ENCODE data around the gene FNDC1.
"Not testable (repeated sequence)": the region's sequence is repeated elsewhere in the genome, so short reads cannot be mapped to it uniquely, and the experiment has no call there.

The FNDC1 gene

DNA sequence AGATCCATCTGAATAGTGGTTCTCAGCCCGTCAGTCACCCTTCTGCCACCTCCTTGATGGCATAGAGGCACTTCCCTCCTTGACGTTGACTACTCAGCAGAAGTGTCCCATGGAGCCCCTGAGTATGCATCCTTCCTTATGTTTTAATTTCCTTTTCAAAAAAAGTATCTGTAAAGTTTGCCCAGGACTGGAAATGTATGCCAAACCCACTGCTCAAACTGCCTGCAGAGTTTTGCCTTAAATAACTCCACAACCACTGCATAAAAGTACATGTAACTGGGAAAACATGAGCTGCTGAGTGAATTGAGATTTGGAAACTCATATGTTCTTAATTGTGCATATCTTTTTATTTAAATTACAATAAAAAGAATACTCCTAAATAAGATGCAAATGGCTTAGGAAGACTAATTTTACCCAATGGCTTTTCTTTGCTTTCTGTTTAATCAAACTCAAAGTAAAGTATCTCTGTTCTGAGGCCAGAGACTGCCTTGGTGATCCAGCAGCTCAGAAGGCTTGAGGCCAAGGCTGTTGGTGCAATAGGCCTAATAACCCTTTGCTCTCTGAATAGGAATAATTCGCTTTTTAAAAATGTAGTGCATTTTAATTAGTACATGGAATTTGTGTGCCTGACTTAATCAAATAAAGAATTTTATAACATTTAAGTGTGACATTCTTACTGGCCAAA, 90.4 kb downstream of the FNDC1 start:
- no peak for DNase-seq

DNA sequence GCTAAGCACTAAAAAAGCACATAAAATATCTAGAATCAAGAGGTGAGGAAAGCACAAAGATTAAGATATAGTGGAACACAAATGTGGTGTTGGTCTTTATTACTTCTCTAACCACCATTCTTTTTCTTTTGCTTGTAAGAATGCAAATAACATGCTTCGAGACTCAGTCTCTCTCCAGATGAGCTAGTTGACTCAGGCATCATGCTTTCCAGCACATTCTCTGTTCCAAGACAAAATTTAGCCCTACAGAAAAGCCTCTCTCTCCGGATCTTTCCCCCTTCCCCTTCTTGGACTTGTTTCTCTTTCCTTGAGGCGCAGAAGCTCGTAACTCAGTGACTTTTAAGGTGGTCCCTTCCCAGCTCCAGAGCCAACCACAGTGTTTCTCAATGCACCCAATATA, 91.0 kb downstream of the FNDC1 start:
- DNase-seq, result no peak

- no peak for DNase-seq
These were observed 92.8 kb downstream of the FNDC1 start for GRCh38 chr6:159261995-159262394.

- DNase-seq, result no peak
These were observed 93.4 kb downstream of the FNDC1 start for GRCh38 chr6:159262586-159262985.

- no peak for DNase-seq
These were observed 98.0 kb downstream of the FNDC1 start for GRCh38 chr6:159267165-159267564.

DNA sequence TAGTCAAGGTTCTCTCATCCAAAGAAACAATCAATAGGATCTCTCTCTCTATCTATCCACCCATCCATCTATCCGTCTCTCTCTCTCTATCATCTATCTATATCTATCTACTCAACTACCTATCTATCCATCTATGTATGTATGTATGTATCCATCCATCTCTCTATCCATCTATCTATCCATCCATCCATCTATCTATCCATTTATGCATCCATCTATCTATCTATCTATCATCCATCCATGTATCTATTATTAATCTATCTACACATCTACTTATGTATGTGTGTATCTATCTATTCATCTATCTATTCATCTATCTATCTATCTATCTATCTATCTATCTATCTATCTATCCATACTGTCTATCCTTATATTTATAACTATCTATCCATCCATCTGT, 99.3 kb downstream of the FNDC1 start:
- no peak for DNase-seq

DNA sequence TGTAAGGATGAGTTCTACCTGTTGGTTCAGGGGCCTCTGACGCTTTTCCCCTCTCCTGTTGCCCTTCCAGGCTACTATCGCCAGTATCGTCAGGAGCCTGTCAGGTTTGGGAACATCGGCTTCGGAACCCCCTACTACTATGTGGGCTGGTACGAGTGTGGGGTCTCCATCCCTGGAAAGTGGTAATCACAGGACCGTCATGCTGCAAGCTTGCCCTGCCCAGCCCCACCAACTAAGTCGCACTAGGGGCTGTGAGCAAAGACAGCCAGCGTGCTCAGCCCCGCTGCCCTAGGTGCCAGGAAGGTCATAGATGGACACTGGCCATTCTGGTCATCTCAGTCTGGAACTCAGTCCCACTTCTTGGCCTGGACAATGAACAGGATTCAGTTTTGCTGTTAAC, 102.1 kb downstream of the FNDC1 start:
- no peak for DNase-seq

- no peak for DNase-seq
These were observed 109.4 kb downstream of the FNDC1 start for GRCh38 chr6:159278626-159279025.

GRCh38 chr6:159279790-159280277, 110.6 kb downstream of the FNDC1 start:
- no peak for DNase-seq

DNA sequence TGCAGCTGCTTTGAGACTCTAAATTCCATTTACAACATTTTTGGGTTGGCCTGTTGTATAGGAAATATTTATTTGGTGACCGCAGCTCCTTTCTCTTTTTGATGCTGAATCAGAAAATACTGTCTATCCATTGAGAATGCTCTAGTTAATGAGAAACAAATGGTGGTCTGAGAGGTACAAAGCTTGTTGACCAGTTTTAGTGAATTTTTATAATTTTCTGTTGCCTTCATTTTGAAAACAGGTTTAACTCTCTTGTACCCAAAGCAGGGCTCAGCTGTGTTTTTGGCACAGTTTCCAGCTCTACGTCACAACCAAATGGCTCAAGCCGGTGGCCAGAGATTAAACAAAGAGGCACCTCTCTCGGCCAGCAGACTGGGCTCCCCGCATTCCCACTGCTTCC, 113.2 kb downstream of the FNDC1 start:
- no peak for DNase-seq

DNA sequence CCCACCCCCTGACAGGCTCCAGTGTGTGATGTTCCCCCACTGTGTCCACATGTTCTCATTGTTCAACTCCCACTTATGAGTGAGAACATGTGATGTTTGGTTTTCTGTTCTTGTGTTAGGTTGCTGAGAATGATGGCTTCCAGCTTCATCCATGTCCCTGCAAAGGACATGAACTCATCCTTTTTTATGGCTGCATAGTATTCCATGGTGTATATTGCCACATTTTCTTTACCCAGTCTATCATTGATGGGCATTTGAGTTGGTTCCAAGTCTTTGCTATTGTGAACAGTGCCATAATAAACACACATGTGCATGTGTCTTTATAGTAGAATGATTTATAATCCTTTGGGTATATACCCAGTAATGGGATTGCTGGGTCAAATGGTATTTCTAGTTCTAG, 115.5 kb downstream of the FNDC1 start:
- DNase-seq, result not testable (repeated sequence)

GRCh38 chr6:159298840-159299239, 129.6 kb downstream of the FNDC1 start:
- DNase-seq, result no peak

DNA sequence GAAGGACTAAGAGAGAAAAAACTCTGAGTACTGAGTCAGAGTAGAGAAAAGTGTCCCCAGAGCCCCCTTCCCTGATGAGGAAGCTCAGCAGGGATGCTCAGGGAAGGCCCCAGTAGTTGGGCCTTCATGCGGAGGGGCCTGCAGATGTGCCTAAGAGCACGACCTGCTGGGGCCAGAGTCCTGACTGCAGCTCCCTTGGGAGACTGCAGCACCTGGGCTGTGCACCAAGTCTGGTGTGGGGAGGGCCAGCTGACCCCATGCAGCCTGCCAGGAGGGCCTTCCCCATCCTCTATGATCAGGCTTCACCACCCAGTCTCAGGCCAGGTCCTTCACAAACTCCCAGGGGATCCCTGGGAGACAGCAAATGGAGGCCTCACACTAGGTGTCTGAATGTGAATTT, 130.4 kb downstream of the FNDC1 start:
- no peak for DNase-seq

GRCh38 chr6:159301277-159301676, 132.1 kb downstream of the FNDC1 start:
- no peak for DNase-seq

DNA sequence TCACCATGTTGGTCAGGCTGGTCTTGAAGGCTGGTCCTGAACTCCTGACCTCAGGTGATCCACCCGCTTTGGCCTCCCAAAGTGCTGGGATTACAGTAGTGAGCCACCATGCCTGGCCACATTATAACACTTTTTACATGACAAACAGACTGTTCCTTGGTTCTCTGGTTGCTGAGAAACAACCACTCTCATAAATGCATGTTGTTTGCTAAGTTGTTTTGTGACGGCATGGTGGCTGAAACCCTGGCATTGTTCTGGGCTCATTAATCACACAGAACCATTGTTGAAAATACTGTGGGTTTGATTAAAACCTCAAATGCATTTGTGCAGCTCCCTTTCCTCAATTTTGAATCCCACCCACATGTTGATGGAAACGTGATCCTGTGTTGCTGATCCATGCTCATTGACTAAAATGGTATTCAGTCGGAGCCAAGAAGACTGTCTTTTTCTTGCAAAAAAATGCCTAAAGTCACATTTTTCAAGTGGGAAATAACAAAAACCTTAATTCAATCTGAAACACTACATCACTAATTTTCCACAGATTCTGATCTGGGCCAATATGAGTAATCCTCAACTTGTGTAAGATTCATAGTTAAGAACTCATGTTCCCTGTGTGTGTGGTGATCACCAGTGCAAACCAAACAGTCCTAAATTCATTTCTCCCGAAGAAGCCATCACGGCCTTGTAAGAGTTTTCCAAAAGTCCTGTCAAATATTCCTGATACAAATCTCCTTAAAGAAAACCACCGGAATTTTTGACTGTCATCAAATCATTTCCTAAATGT, 132.8 kb downstream of the FNDC1 start:
- DNase-seq, result no peak

GRCh38 chr6:159302594-159302992, 133.4 kb downstream of the FNDC1 start:
- DNase-seq, result no peak

- no peak for DNase-seq
These were observed 134.0 kb downstream of the FNDC1 start for GRCh38 chr6:159303159-159303558.

DNA sequence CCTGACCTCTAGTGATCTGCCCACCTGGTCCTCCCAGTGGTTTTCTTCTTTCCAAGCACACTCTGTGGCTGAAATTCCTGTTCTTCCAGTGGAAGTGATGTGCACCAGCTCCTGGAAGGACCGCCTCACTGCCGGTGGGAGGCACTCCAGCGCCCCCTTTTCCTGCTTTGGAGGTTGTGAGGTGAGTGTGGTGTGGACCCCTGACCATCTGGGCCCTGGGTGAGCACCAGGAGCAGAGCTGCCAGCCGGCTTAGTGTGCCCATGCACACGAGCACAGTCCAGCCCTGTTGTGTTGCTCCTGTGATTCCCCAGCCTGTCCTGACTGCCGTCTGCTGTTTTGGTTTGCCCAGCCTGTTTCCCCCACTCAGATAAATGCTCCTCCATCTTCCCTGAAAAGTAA, 134.6 kb downstream of the FNDC1 start:
- no peak for DNase-seq

- no peak for DNase-seq
These were observed 135.4 kb downstream of the FNDC1 start for GRCh38 chr6:159304641-159305040.

GRCh38 chr6:159305159-159305558, 136.0 kb downstream of the FNDC1 start:
- no peak for DNase-seq

- DNase-seq, result no peak
These were observed 136.8 kb downstream of the FNDC1 start for GRCh38 chr6:159305804-159306537.

DNA sequence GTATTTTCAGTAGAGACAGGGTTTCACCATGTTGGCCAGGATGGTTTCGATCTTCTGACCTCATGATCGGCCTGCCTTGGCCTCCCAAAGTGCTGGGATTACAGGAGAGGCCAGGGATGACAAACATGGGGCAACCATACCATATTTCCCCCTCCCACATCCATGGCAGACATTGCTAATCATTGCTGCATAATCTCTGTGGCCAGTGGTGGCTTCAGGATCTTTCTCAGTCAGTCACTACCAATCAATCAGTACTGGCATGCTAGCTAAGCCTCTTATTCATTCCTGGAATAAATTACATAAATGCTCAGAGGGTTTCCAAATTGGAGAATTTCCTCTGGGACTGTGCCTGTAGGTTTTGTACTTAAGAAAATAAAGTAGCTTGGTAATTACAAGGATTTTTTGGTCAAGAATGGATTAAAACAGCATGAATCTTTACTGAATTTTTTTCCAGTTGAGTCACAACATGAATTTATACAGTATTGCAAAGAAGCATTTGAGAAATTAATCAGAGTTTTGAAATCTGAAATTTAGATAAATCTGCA, 138.1 kb downstream of the FNDC1 start:
- DNase-seq, result no peak

GRCh38 chr6:159308198-159308597, 139.0 kb downstream of the FNDC1 start:
- DNase-seq, result no peak
